DMS114 treated with DMSO at 0.1 percent for 48 hours (cell line): ENCODE measurements around the gene DNAI7.

ENCODE experiments used
- DNase-seq: peaks from one replicate; lab custom pipeline; 2025; ENCODE audit not compliant: unreplicated experiment; lab: John Stamatoyannopoulos, UW

DNAI7 gene

GRCh38 chr12:25106818-25107217, 88.1 kb downstream of the DNAI7 start:
- DNase-seq = no peak

- DNase-seq = no peak
Observed at GRCh38 chr12:25102402-25102801, 92.6 kb downstream of the DNAI7 start.

- no peak for DNase-seq
Observed at GRCh38 chr12:25101092-25101445, 93.9 kb downstream of the DNAI7 start.

- DNase-seq = no peak
Observed at GRCh38 chr12:25100194-25101091, 94.5 kb downstream of the DNAI7 start.

- DNase-seq = no peak
Observed at GRCh38 chr12:25099010-25099409, 96.0 kb downstream of the DNAI7 start.

GRCh38 chr12:25089738-25090137, 105.2 kb downstream of the DNAI7 start:
- DNase-seq = no peak

GRCh38 chr12:25087596-25087995, 107.4 kb downstream of the DNAI7 start:
- DNase-seq = no peak

- DNase-seq = no peak
Observed at GRCh38 chr12:25084816-25085215, 110.1 kb downstream of the DNAI7 start.

GRCh38 chr12:25083211-25083610, 111.7 kb downstream of the DNAI7 start:
- no peak for DNase-seq

GRCh38 chr12:25082628-25083027, 112.3 kb downstream of the DNAI7 start:
- no peak for DNase-seq

- no peak for DNase-seq
Observed at GRCh38 chr12:25079393-25079792, 115.6 kb downstream of the DNAI7 start.

GRCh38 chr12:25074954-25075353, 120.0 kb downstream of the DNAI7 start:
- no peak for DNase-seq

GRCh38 chr12:25074113-25074512, 120.8 kb downstream of the DNAI7 start:
- no peak for DNase-seq

- no peak for DNase-seq
Observed at GRCh38 chr12:25072906-25073650, 121.9 kb downstream of the DNAI7 start.

GRCh38 chr12:25071366-25071765, 123.6 kb downstream of the DNAI7 start:
- no peak for DNase-seq

GRCh38 chr12:25069224-25069623, 125.7 kb downstream of the DNAI7 start:
- no peak for DNase-seq

- DNase-seq = no peak
Observed at GRCh38 chr12:25065035-25065434, 129.9 kb downstream of the DNAI7 start.

GRCh38 chr12:25063873-25064628, 130.9 kb downstream of the DNAI7 start:
- no peak for DNase-seq

GRCh38 chr12:25058658-25059058, 136.3 kb downstream of the DNAI7 start:
- DNase-seq = no peak
